ENCODE measurements around the gene C1QTNF1.

Gene C1QTNF1

GRCh38 chr17:78988152-78988551 is 35.8 kb upstream of the C1QTNF1 start:
- H3K4me1 Mint-ChIP-seq (ENCODE audit: low read depth), result peaks cover 18% of the 10 kb centered on the region
- no peaks in the 10 kb centered on the region for H3K27me3 Mint-ChIP-seq
- no peak for DNase-seq
- H3K36me3 Mint-ChIP-seq (ENCODE audit: low read depth), result peaks cover 37% of the 10 kb centered on the region
- H3K27ac Mint-ChIP-seq, result no peak overlapping the region
- H3K4me3 Mint-ChIP-seq, result no peak overlapping the region
- H3K9me3 Mint-ChIP-seq, result no peaks in the 10 kb centered on the region

- H3K27me3 Mint-ChIP-seq, result no peaks in the 10 kb centered on the region
- H3K9me3 Mint-ChIP-seq, result no peaks in the 10 kb centered on the region
Observed at GRCh38 chr17:78990349-78991016, 33.5 kb upstream of the C1QTNF1 start.

GRCh38 chr17:78991017-78991738 is 32.8 kb upstream of the C1QTNF1 start:
- peaks cover 66% of the 10 kb centered on the region for H3K36me3 Mint-ChIP-seq (ENCODE audit: low read depth)

More at GRCh38 chr17:78990349-78991016, 33.5 kb upstream of the C1QTNF1 start:
- Mint-ChIP-seq H3K4me1 (ENCODE audit: low read depth) (peaks cover 22% of the 10 kb centered on the region), H3K4me3 (no peak overlapping the region), H3K36me3 (ENCODE audit: low read depth) (peaks cover 59% of the 10 kb centered on the region), H3K27ac (no peak overlapping the region)
- DNase-seq, result no peak

GRCh38 chr17:78991906-78992532 is 31.9 kb upstream of the C1QTNF1 start:
- Mint-ChIP-seq H3K36me3 (ENCODE audit: low read depth) (peaks cover 74% of the 10 kb centered on the region), H3K4me3 (no peak overlapping the region), H3K27me3 (no peaks in the 10 kb centered on the region), H3K9me3 (no peaks in the 10 kb centered on the region), H3K27ac (no peak overlapping the region), H3K4me1 (ENCODE audit: low read depth) (peaks cover 9% of the 10 kb centered on the region)
- no peak for DNase-seq

More at GRCh38 chr17:78991017-78991738, 32.8 kb upstream of the C1QTNF1 start:
- no peak for DNase-seq
- H3K4me1 Mint-ChIP-seq (ENCODE audit: low read depth), result peaks cover 17% of the 10 kb centered on the region
- no peaks in the 10 kb centered on the region for H3K27me3 Mint-ChIP-seq
- no peak overlapping the region for H3K27ac Mint-ChIP-seq
- no peaks in the 10 kb centered on the region for H3K9me3 Mint-ChIP-seq
- H3K4me3 Mint-ChIP-seq, result no peak overlapping the region

- Mint-ChIP-seq H3K27ac (peak overlapping the region; percentile 11), H3K9me3 (no peaks in the 10 kb centered on the region), H3K4me3 (no peak overlapping the region), H3K27me3 (no peaks in the 10 kb centered on the region), H3K4me1 (ENCODE audit: low read depth) (peaks cover 5% of the 10 kb centered on the region), H3K36me3 (ENCODE audit: low read depth) (peaks cover 80% of the 10 kb centered on the region)
- DNase-seq, result no peak
Observed at GRCh38 chr17:78992542-78993212, 31.3 kb upstream of the C1QTNF1 start.

- H3K36me3 Mint-ChIP-seq (ENCODE audit: low read depth), result peaks cover 86% of the 10 kb centered on the region
- H3K4me3 Mint-ChIP-seq, result no peak overlapping the region
- peak overlapping the region; percentile 11 for H3K27ac Mint-ChIP-seq
- peak; percentile 67 for DNase-seq
- no peaks in the 10 kb centered on the region for H3K27me3 Mint-ChIP-seq
- no peaks in the 10 kb centered on the region for H3K9me3 Mint-ChIP-seq
- H3K4me1 Mint-ChIP-seq (ENCODE audit: low read depth), result peaks cover 5% of the 10 kb centered on the region
Observed at GRCh38 chr17:78993241-78993956, 30.6 kb upstream of the C1QTNF1 start.

- DNase-seq, result peak; percentile 27
- H3K36me3 Mint-ChIP-seq (ENCODE audit: low read depth), result peaks cover 90% of the 10 kb centered on the region
- H3K4me1 Mint-ChIP-seq (ENCODE audit: low read depth), result peaks cover 5% of the 10 kb centered on the region
- no peaks in the 10 kb centered on the region for H3K27me3 Mint-ChIP-seq
- H3K27ac Mint-ChIP-seq, result no peak overlapping the region
- no peak overlapping the region for H3K4me3 Mint-ChIP-seq
- H3K9me3 Mint-ChIP-seq, result no peaks in the 10 kb centered on the region
Observed at GRCh38 chr17:78993981-78994671, 29.8 kb upstream of the C1QTNF1 start.

- Mint-ChIP-seq H3K4me1 (ENCODE audit: low read depth) (peaks cover 5% of the 10 kb centered on the region), H3K4me3 (no peak overlapping the region), H3K36me3 (ENCODE audit: low read depth) (peaks cover 88% of the 10 kb centered on the region), H3K27ac (peak overlapping the region; percentile 15), H3K9me3 (no peaks in the 10 kb centered on the region), H3K27me3 (no peaks in the 10 kb centered on the region)
- peak; percentile 23 for DNase-seq
Observed at GRCh38 chr17:78995022-78995760, 28.8 kb upstream of the C1QTNF1 start.

GRCh38 chr17:78995761-78996451 is 28.1 kb upstream of the C1QTNF1 start:
- peaks cover 5% of the 10 kb centered on the region for H3K4me1 Mint-ChIP-seq (ENCODE audit: low read depth)
- DNase-seq, result peak; percentile 16
- H3K27ac Mint-ChIP-seq, result peak overlapping the region; percentile 15
- H3K4me3 Mint-ChIP-seq, result no peak overlapping the region
- H3K27me3 Mint-ChIP-seq, result no peaks in the 10 kb centered on the region
- no peaks in the 10 kb centered on the region for H3K9me3 Mint-ChIP-seq
- peaks cover 88% of the 10 kb centered on the region for H3K36me3 Mint-ChIP-seq (ENCODE audit: low read depth)

- Mint-ChIP-seq H3K36me3 (ENCODE audit: low read depth) (peaks cover 87% of the 10 kb centered on the region), H3K9me3 (no peaks in the 10 kb centered on the region), H3K4me3 (no peak overlapping the region), H3K4me1 (ENCODE audit: low read depth) (peaks cover 7% of the 10 kb centered on the region), H3K27me3 (no peaks in the 10 kb centered on the region), H3K27ac (peak overlapping the region; percentile 15)
- DNase-seq, result no peak
Observed at GRCh38 chr17:78996781-78997201, 27.2 kb upstream of the C1QTNF1 start.

- peaks cover 87% of the 10 kb centered on the region for H3K36me3 Mint-ChIP-seq (ENCODE audit: low read depth)
- peaks cover 9% of the 10 kb centered on the region for H3K4me1 Mint-ChIP-seq (ENCODE audit: low read depth)
- H3K27ac Mint-ChIP-seq, result no peak overlapping the region
- no peaks in the 10 kb centered on the region for H3K27me3 Mint-ChIP-seq
- H3K4me3 Mint-ChIP-seq, result no peak overlapping the region
- DNase-seq, result peak; percentile 18
- no peaks in the 10 kb centered on the region for H3K9me3 Mint-ChIP-seq
Observed at GRCh38 chr17:78997231-78997741, 26.7 kb upstream of the C1QTNF1 start.

- Mint-ChIP-seq H3K4me1 (ENCODE audit: low read depth) (peaks cover 15% of the 10 kb centered on the region), H3K27ac (no peak overlapping the region), H3K9me3 (no peaks in the 10 kb centered on the region), H3K36me3 (ENCODE audit: low read depth) (peaks cover 87% of the 10 kb centered on the region), H3K27me3 (no peaks in the 10 kb centered on the region), H3K4me3 (no peak overlapping the region)
- no peak for DNase-seq
Observed at GRCh38 chr17:78997881-78998280, 26.1 kb upstream of the C1QTNF1 start.

Measured in activated T-cell treated with anti-CD3 and anti-CD28 coated beads, Interleukin-2, amount 50 U/mL, for 24 hours (primary cell).